ENCODE data around the gene ST8SIA5.

DNA sequence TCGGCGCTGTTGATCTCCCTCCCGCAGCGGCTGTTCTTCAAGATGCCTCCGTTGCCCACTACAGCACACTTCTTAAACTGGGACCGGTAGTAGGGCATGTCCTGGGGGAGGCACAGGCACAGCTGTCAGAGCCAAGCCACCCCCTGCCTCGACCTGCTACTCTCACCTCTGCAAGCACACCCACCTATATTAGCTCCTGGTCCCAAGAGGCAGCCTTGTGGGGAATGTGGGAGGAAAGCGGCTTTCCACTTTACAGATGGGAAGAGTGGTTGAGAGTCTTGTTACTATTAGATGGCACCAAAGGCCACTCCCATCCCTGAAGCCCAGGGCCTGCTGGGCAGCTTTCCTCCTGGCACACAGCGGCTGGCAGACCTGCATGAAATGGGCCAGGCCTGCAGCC is 70.7 kb downstream of the ST8SIA5 start:
- TF ChIP-seq, protein P1, sequence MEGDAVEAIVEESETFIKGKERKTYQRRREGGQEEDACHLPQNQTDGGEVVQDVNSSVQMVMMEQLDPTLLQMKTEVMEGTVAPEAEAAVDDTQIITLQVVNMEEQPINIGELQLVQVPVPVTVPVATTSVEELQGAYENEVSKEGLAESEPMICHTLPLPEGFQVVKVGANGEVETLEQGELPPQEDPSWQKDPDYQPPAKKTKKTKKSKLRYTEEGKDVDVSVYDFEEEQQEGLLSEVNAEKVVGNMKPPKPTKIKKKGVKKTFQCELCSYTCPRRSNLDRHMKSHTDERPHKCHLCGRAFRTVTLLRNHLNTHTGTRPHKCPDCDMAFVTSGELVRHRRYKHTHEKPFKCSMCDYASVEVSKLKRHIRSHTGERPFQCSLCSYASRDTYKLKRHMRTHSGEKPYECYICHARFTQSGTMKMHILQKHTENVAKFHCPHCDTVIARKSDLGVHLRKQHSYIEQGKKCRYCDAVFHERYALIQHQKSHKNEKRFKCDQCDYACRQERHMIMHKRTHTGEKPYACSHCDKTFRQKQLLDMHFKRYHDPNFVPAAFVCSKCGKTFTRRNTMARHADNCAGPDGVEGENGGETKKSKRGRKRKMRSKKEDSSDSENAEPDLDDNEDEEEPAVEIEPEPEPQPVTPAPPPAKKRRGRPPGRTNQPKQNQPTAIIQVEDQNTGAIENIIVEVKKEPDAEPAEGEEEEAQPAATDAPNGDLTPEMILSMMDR (IDR thresholded peaks at IDR 0.05) = no peak
- no peak for TF ChIP-seq POLR2A (IDR thresholded peaks at IDR 0.05)
